ENCODE results near the gene ANKRD63. TPM values are rescaled to one million over a fixed set of nuclear protein-coding genes. Genes with fewer than 3 reads are reported as not detected.

The ANKRD63 gene
- polyA plus RNA-seq, 1 donor = 0.16 TPM

- no peak for DNase-seq
- peaks cover 7% of the 10 kb centered on the region for H3K4me1 ChIP-seq (ENCODE audit: control insufficient read depth, insufficient read depth, low read length)
- no peak overlapping the region for H3K4me3 ChIP-seq (ENCODE audit: low read length)
- H3K36me3 ChIP-seq (ENCODE audit: control insufficient read depth, insufficient read depth, low read length) = no peaks in the 10 kb centered on the region
- no peak overlapping the region for H3K27ac ChIP-seq (ENCODE audit: low read length)
- WGBS (ENCODE audit: insufficient coverage, low lambda C conversion rate) = no CpG with 5 or more reads among the region's 1 CpG
- peaks cover 30% of the 10 kb centered on the region for H3K27me3 ChIP-seq (ENCODE audit: control insufficient read depth, insufficient read depth, low read length)
- H3K9me3 ChIP-seq (ENCODE audit: control insufficient read depth, low read depth, low read length) = no peaks in the 10 kb centered on the region
Observed at GRCh38 chr15:40295297-40295696, 12.4 kb upstream of the ANKRD63 start.

DNA sequence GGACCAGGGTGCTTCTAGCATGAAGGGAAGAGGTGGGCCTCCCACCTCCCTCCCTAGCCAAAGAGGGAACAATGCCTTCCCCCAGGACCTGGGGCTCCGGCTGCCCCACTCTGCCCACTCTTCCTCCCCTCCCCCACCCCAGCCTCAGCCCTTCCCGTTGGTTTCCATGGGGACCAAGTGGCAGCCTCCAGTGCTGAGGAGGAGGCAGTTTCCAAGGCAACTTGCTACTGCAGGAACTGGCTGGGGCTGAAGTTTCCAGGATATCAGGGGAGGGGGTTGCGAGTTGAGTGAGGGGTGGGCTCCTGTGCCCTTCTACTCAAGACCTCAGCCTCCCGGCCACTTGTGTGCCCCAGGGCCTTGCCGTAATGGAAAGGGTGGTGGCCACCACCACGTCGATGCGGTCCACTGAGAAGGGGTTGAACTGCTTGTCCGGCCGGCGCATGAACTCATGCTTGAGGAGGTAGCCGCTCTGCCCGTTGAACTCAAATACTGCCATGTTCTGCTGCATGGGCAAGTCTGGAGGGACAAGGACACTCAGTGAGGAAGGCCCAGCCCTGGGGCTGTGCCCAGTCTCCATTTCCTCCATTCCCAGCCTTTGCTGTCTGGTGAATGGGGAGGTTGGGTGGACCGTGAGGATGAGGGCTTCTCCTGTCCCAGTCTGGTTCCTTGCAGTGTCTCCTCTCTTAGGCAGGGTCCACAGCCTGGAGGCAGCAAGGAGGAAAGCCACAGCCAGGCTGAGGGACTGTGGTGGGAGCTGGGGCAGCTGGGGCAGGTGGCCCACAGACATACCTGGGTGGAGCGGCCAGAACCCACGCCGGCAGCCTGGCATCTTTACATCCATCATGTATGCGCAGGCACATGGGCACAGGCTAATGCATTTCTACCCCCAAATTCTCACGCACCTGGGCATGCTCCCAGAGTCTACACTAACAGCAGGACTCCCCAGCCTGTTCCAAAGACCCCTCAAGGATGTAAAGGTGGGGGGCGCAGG, 11.3 kb upstream of the ANKRD63 start:
- Histone ChIP-seq H3K27ac (ENCODE audit: low read length) (no peak overlapping the region), H3K4me1 (ENCODE audit: control insufficient read depth, insufficient read depth, low read length) (peaks cover 8% of the 10 kb centered on the region), H3K9me3 (ENCODE audit: control insufficient read depth, low read depth, low read length) (no peaks in the 10 kb centered on the region), H3K4me3 (ENCODE audit: low read length) (no peak overlapping the region), H3K36me3 (ENCODE audit: control insufficient read depth, insufficient read depth, low read length) (no peaks in the 10 kb centered on the region), H3K27me3 (ENCODE audit: control insufficient read depth, insufficient read depth, low read length) (peaks cover 33% of the 10 kb centered on the region)
- no peak for DNase-seq
- WGBS (ENCODE audit: insufficient coverage, low lambda C conversion rate) = no CpG with 5 or more reads among the region's 20 CpGs

DNA sequence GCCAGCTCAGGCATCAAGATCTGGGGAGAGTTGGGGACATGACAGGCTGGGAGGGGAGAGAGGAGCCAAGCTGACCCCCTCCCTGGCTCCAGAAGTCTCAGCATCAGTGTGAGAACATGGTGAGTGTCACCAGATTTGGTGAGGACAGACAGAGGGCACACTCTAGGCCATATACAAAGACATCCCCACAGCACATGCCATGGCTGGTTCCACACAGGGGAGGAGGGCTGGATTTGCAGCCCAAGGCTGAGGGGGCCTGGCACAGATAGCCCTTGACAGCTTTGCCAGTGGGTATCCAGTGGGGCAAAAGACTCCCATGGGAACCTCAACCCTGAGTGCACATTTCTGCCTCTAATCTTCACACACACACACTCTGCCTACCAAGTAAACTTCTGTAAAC, 10.1 kb upstream of the ANKRD63 start:
- Histone ChIP-seq H3K4me1 (ENCODE audit: control insufficient read depth, insufficient read depth, low read length) (peaks cover 8% of the 10 kb centered on the region), H3K27me3 (ENCODE audit: control insufficient read depth, insufficient read depth, low read length) (peaks cover 36% of the 10 kb centered on the region), H3K9me3 (ENCODE audit: control insufficient read depth, low read depth, low read length) (no peaks in the 10 kb centered on the region), H3K27ac (ENCODE audit: low read length) (no peak overlapping the region), H3K4me3 (ENCODE audit: low read length) (no peak overlapping the region), H3K36me3 (ENCODE audit: control insufficient read depth, insufficient read depth, low read length) (no peaks in the 10 kb centered on the region)
- DNase-seq = no peak

DNA sequence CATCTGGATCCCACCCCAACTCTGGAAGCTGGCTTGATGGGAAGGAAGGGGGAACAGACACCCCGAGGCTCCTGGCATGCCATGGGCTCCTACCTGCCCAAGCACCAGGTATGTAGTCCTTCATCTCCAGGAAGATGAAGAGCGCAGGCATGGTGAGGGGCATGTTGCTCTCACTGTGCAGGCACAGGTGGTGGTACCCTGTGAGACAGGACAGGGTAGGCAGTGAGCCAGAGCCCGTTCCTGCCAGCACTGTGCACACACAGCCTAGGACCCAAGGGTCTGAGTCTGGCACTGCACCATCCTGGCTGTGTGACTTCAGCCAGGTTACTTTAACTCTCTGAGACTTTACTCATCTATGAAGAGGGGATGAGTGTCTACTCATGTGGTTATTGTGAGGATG, 9.4 kb upstream of the ANKRD63 start:
- Histone ChIP-seq H3K36me3 (ENCODE audit: control insufficient read depth, insufficient read depth, low read length) (no peaks in the 10 kb centered on the region), H3K27me3 (ENCODE audit: control insufficient read depth, insufficient read depth, low read length) (peaks cover 38% of the 10 kb centered on the region), H3K27ac (ENCODE audit: low read length) (no peak overlapping the region), H3K4me3 (ENCODE audit: low read length) (no peak overlapping the region), H3K9me3 (ENCODE audit: control insufficient read depth, low read depth, low read length) (no peaks in the 10 kb centered on the region), H3K4me1 (ENCODE audit: control insufficient read depth, insufficient read depth, low read length) (peaks cover 8% of the 10 kb centered on the region)
- WGBS (ENCODE audit: insufficient coverage, low lambda C conversion rate) = no CpG with 5 or more reads among the region's 3 CpGs
- no peak for DNase-seq

- DNase-seq = peak; percentile 56 to 80
Observed at GRCh38 chr15:40290918-40291574, 8.2 kb upstream of the ANKRD63 start.

DNA sequence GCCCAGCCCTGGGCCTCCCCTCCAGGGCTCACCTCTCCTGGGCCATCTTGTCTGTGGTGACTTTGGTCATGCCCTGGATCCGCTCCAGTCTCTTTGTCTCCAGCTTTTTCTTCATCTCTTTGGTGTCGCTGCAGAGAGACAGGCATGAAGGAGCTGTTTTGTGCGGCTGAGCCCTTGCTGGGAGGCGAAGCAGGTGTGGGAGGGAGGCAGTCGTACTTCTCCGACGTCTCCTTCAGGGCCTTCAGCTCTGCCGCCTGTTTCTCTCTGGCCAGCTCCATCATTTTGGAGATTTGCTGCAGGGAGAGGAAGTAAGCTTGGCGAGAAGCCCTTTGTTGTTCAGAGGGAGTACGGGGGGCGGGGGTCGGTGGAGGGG, 7.7 kb upstream of the ANKRD63 start:
- DNase-seq = no peak
- H3K27me3 ChIP-seq (ENCODE audit: control insufficient read depth, insufficient read depth, low read length) = peaks cover 50% of the 10 kb centered on the region
- H3K36me3 ChIP-seq (ENCODE audit: control insufficient read depth, insufficient read depth, low read length) = no peaks in the 10 kb centered on the region
- no peaks in the 10 kb centered on the region for H3K9me3 ChIP-seq (ENCODE audit: control insufficient read depth, low read depth, low read length)
- peaks cover 3% of the 10 kb centered on the region for H3K4me1 ChIP-seq (ENCODE audit: control insufficient read depth, insufficient read depth, low read length)
- no CpG with 5 or more reads among the region's 12 CpGs for WGBS (ENCODE audit: insufficient coverage, low lambda C conversion rate)
- H3K4me3 ChIP-seq (ENCODE audit: low read length) = no peak overlapping the region
- H3K27ac ChIP-seq (ENCODE audit: low read length) = no peak overlapping the region

More at GRCh38 chr15:40290918-40291574, 8.2 kb upstream of the ANKRD63 start:
- Histone ChIP-seq H3K36me3 (ENCODE audit: control insufficient read depth, insufficient read depth, low read length) (no peaks in the 10 kb centered on the region), H3K9me3 (ENCODE audit: control insufficient read depth, low read depth, low read length) (no peaks in the 10 kb centered on the region), H3K27ac (ENCODE audit: low read length) (no peak overlapping the region), H3K27me3 (ENCODE audit: control insufficient read depth, insufficient read depth, low read length) (peaks cover 45% of the 10 kb centered on the region), H3K4me3 (ENCODE audit: low read length) (no peak overlapping the region), H3K4me1 (ENCODE audit: control insufficient read depth, insufficient read depth, low read length) (peaks cover 3% of the 10 kb centered on the region)
- no CpG with 5 or more reads among the region's 68 CpGs for WGBS (ENCODE audit: insufficient coverage, low lambda C conversion rate)

GRCh38 chr15:40289140-40289775, 6.4 kb upstream of the ANKRD63 start:
- Histone ChIP-seq H3K4me1 (ENCODE audit: control insufficient read depth, insufficient read depth, low read length) (peaks cover 3% of the 10 kb centered on the region), H3K27me3 (ENCODE audit: control insufficient read depth, insufficient read depth, low read length) (peaks cover 61% of the 10 kb centered on the region), H3K9me3 (ENCODE audit: control insufficient read depth, low read depth, low read length) (no peaks in the 10 kb centered on the region), H3K4me3 (ENCODE audit: low read length) (no peak overlapping the region), H3K36me3 (ENCODE audit: control insufficient read depth, insufficient read depth, low read length) (no peaks in the 10 kb centered on the region), H3K27ac (ENCODE audit: low read length) (no peak overlapping the region)
- no peak for DNase-seq
- WGBS (ENCODE audit: insufficient coverage, low lambda C conversion rate) = no CpG with 5 or more reads among the region's 6 CpGs

- no peaks in the 10 kb centered on the region for H3K36me3 ChIP-seq (ENCODE audit: control insufficient read depth, insufficient read depth, low read length)
Observed at GRCh38 chr15:40287968-40288367, 5.1 kb upstream of the ANKRD63 start.

GRCh38 chr15:40287505-40287904, 4.6 kb upstream of the ANKRD63 start:
- Histone ChIP-seq H3K36me3 (ENCODE audit: control insufficient read depth, insufficient read depth, low read length) (no peaks in the 10 kb centered on the region), H3K27ac (ENCODE audit: low read length) (no peak overlapping the region), H3K27me3 (ENCODE audit: control insufficient read depth, insufficient read depth, low read length) (peaks cover 66% of the 10 kb centered on the region), H3K9me3 (ENCODE audit: control insufficient read depth, low read depth, low read length) (peaks cover 7% of the 10 kb centered on the region), H3K4me3 (ENCODE audit: low read length) (no peak overlapping the region), H3K4me1 (ENCODE audit: control insufficient read depth, insufficient read depth, low read length) (peaks cover 15% of the 10 kb centered on the region)
- DNase-seq = no peak
- 80% methylated on average over 1 of the region's 3 CpGs for WGBS (ENCODE audit: insufficient coverage, low lambda C conversion rate)

More at GRCh38 chr15:40287968-40288367, 5.1 kb upstream of the ANKRD63 start:
- no peak for DNase-seq
- H3K9me3 ChIP-seq (ENCODE audit: control insufficient read depth, low read depth, low read length) = peaks cover 6% of the 10 kb centered on the region
- no peak overlapping the region for H3K27ac ChIP-seq (ENCODE audit: low read length)
- H3K4me3 ChIP-seq (ENCODE audit: low read length) = no peak overlapping the region
- H3K4me1 ChIP-seq (ENCODE audit: control insufficient read depth, insufficient read depth, low read length) = peaks cover 15% of the 10 kb centered on the region
- no CpG with 5 or more reads among the region's 4 CpGs for WGBS (ENCODE audit: insufficient coverage, low lambda C conversion rate)
- H3K27me3 ChIP-seq (ENCODE audit: control insufficient read depth, insufficient read depth, low read length) = peaks cover 66% of the 10 kb centered on the region

- Histone ChIP-seq H3K9me3 (ENCODE audit: control insufficient read depth, low read depth, low read length) (peaks cover 7% of the 10 kb centered on the region), H3K27me3 (ENCODE audit: control insufficient read depth, insufficient read depth, low read length) (peaks cover 65% of the 10 kb centered on the region), H3K27ac (ENCODE audit: low read length) (no peak overlapping the region), H3K4me1 (ENCODE audit: control insufficient read depth, insufficient read depth, low read length) (peaks cover 15% of the 10 kb centered on the region), H3K36me3 (ENCODE audit: control insufficient read depth, insufficient read depth, low read length) (no peaks in the 10 kb centered on the region), H3K4me3 (ENCODE audit: low read length) (no peak overlapping the region)
- no CpG with 5 or more reads among the region's 7 CpGs for WGBS (ENCODE audit: insufficient coverage, low lambda C conversion rate)
- no peak for DNase-seq
Observed at GRCh38 chr15:40286794-40287193, 3.9 kb upstream of the ANKRD63 start.

Measured in large intestine (tissue), 3 donors.